ENCODE results near the gene SPARCL1. TPM values are rescaled to one million over a fixed set of nuclear protein-coding genes. Genes with fewer than 3 reads are reported as not detected.
"Not testable (repeated sequence)": the region's sequence is repeated elsewhere in the genome, so short reads cannot be mapped to it uniquely, and the experiment has no call there.

SPARCL1 gene
- total and polyA plus RNA-seq, 10 donors = 27.2 to 318 (median 84.7) TPM

GRCh38 chr4:87497159-87497558 is 32.0 kb downstream of the SPARCL1 start:
- TF ChIP-seq POLR2AphosphoS5 (IDR thresholded peaks at IDR 0.05) (no peak), POLR2A (IDR thresholded peaks at IDR 0.05) (no peak), CTCF (IDR thresholded peaks at IDR 0.05 in 8 of 11, conservative IDR thresholded peaks at IDR 0.05 in 3 of 11) (peak in 5 of 11 experiments; percentile 8 to 36 (median 33))
- Histone ChIP-seq H3K9me3 (no peaks in the 10 kb centered on the region), H3K4me3 (no peak overlapping the region), H3K27me3 (replicated peaks in 1 of 7) (no peaks in the 10 kb centered on the region), H3K27ac (peak overlapping the region in 1 of 8 donors; percentile 5), H3K36me3 (peaks cover 0 to 3% (median 0%) of the 10 kb centered on the region in 6 donors), H3K4me1 (peaks cover 0 to 25% (median 7%) of the 10 kb centered on the region in 6 donors)
- WGBS, 5 donors = 87 to 95% (median 88%) methylated on average over 2 of the region's 2 CpGs
- DNase-seq = no peak
- intact Hi-C loops (cut with DNase I; ENCODE audit: low total_unique reads) = no loop called here

GRCh38 chr4:87493115-87493514 is 36.1 kb downstream of the SPARCL1 start:
- intact Hi-C loops (cut with DNase I; ENCODE audit: low total_unique reads) = no loop called here
- H3K36me3 ChIP-seq = peaks cover 0 to 18% (median 3%) of the 10 kb centered on the region in 6 donors
- 76 to 87% (median 81%) methylated on average over 3 of the region's 3 CpGs for WGBS, 5 donors
- H3K27ac ChIP-seq = peak overlapping the region in 3 of 8 donors; percentile 5 to 29 (median 28)
- no peak for DNase-seq
- peaks cover 2 to 15% (median 6%) of the 10 kb centered on the region in 6 donors for H3K4me1 ChIP-seq
- H3K4me3 ChIP-seq = no peak overlapping the region
- H3K9me3 ChIP-seq = peaks cover 0 to 10% (median 3%) of the 10 kb centered on the region in 8 donors
- TF ChIP-seq POLR2A (IDR thresholded peaks at IDR 0.05) (no peak), CTCF (IDR thresholded peaks at IDR 0.05 in 8 of 11, conservative IDR thresholded peaks at IDR 0.05 in 3 of 11) (no peak), POLR2AphosphoS5 (IDR thresholded peaks at IDR 0.05) (no peak)
- H3K27me3 ChIP-seq (replicated peaks in 1 of 7) = no peaks in the 10 kb centered on the region

GRCh38 chr4:87491851-87492250 is 37.3 kb downstream of the SPARCL1 start:
- H3K4me1 ChIP-seq = peaks cover 2 to 12% (median 6%) of the 10 kb centered on the region in 6 donors
- 70 to 94% (median 79%) methylated on average over 2 of the region's 2 CpGs for WGBS, 5 donors
- intact Hi-C loops (cut with DNase I; ENCODE audit: low total_unique reads); DNase-seq; H3K4me3 ChIP-seq; H3K27me3 ChIP-seq (replicated peaks in 1 of 7): not testable (repeated sequence)
- H3K27ac ChIP-seq = peak overlapping the region in 2 of 8 donors; percentile 9 to 29
- peaks cover 0 to 11% (median 3%) of the 10 kb centered on the region in 8 donors for H3K9me3 ChIP-seq
- peaks cover 0 to 19% (median 3%) of the 10 kb centered on the region in 6 donors for H3K36me3 ChIP-seq

- peaks cover 2 to 12% (median 6%) of the 10 kb centered on the region in 6 donors for H3K4me1 ChIP-seq
- no peak for DNase-seq
- H3K9me3 ChIP-seq = peaks cover 0 to 11% (median 3%) of the 10 kb centered on the region in 8 donors
- no peak overlapping the region for H3K27ac ChIP-seq
- H3K27me3 ChIP-seq (replicated peaks in 1 of 7) = no peaks in the 10 kb centered on the region
- no peak overlapping the region for H3K4me3 ChIP-seq
- peaks cover 0 to 19% (median 3%) of the 10 kb centered on the region in 6 donors for H3K36me3 ChIP-seq
- WGBS, 5 donors = 73 to 94% (median 77%) methylated on average over 2 of the region's 2 CpGs
- intact Hi-C loops (cut with DNase I; ENCODE audit: low total_unique reads) = no loop called here
- TF ChIP-seq POLR2A (IDR thresholded peaks at IDR 0.05) = no peak
- no peak for TF ChIP-seq CTCF (IDR thresholded peaks at IDR 0.05 in 8 of 11, conservative IDR thresholded peaks at IDR 0.05 in 3 of 11)
- TF ChIP-seq POLR2AphosphoS5 (IDR thresholded peaks at IDR 0.05) = no peak
Measured at GRCh38 chr4:87491436-87491835, 37.7 kb downstream of the SPARCL1 start.

Measured in spleen (tissue), 11 donors.